DMS 273 treated with DMSO at 0.1 percent for 48 hours (cell line): Measurements from ENCODE around the gene HPSE.

Experiments
- DNase-seq: peaks from one replicate; lab custom pipeline; 2025; lab: John Stamatoyannopoulos, UW

The HPSE gene

GRCh38 chr4:83334425-83335241 lies at the start of gene HPSE:
Gene HPSE (minus strand): TSS chr4:83334848. CDS start chr4:83334782, 66 bp downstream.
- DNase-seq, result peak; percentile 26

DNA sequence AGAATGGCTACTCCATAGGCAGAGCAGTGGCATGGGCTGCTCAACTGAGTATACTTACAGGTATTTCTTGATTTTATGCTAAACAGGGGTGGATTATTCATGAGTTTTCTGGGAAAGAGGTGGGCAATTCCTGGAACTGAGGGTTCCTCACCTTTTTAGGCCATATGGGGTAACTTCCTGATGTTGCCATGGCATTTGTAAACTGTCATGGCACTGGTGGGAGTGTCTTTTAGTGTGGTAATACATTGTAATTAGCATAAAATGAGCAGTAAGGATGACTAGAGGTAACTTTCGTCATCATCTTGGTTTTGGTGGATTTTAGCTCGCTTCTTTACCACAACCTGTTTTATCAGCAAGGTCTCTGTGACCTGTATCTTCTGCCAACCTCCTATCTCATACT lies 48.2 kb upstream of the HPSE start:
- no peak for DNase-seq

DNA sequence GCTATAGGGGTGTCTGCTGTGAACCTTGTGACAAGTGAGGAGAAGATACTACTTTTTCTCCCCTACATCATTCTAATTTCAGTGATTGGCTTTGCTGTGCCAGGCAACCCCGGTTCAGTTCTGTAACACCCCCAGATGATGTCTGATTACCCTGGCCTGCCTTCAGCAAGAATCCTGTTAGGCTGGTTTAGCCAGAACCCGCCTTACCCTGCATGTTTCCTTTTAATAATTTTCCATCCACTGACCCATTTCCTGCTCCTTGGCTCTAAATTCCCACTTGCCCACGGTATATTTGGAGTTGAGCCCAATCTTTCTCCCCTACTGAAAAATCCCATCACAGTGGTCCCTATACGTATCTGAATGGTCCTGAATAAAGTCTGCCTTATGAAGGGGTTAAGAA lies 46.5 kb upstream of the HPSE start:
- DNase-seq, result no peak

- DNase-seq, result no peak
Observed at GRCh38 chr4:83378419-83378818, 43.8 kb upstream of the HPSE start.

GRCh38 chr4:83372931-83373330 lies 38.3 kb upstream of the HPSE start:
- no peak for DNase-seq

- DNase-seq, result no peak
Observed at GRCh38 chr4:83371936-83372335, 37.3 kb upstream of the HPSE start.

DNA sequence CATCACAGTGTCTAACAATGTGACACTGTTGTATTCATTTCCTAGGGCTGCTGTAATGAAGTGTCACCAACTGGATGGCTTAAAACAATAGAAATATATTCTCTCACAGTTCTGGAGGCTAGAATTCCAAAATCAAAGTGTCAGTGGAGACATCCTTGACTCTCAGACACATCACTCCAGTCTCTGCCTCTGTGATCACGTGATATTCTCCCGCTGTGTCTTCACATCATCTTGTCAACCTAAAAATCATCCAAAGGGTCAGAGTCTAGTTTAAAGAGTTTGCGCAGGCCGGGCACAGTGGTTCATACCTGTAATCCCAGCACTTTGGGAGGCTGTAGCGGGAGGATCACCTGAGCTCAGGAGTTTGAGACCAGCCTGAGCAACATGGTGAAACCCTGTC lies 36.6 kb upstream of the HPSE start:
- no peak for DNase-seq

DNA sequence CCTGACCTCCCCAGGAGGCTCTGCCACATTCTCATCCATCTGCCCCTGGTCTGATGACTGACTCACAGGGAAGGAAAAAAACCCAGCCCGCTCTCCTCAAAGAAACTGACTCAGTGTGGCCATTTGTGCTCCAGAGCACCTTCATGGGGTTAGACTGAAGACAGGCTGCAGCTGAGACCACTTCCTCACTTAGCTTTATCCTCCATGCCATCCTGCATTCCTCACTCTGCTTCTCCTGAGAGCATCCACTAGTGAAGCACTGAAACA lies 35.9 kb upstream of the HPSE start:
- DNase-seq, result no peak

DNA sequence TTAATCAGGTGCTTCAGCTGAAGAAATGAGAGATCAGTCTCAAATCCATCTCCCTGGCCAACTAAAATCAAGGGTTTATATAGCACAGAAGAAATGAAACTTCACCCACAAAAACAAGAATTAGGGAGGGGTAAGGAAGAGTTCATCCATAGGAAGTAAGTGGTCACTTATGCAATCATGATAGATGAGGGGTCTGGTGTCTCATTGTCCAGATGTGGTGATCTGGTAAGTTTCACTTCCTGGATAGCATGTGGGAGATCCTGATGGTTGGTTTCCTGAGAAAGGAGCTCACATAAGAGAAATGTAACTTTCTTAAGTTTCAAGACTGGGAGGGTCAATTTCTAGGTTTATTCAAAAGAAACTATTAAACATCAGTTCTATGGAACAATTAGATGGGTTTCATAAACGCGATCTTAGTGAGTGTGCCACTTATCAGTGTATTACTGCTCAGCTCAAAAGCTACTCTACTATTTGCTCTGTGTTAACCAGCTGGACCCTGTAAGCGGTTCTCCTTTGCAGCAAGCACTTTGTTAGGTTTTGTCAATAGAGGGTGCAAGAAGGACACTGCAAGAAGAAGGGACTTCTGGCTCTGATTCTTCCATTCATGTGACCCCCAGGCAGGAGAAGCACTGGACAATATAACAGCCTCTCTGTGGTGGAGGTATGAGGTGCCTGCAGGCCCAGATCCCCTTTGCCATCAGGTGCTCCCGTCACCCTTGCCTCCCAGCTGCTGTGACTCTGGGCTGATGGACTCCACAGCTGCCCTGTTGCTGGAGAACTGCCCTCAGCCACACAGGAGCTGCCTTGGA lies 35.4 kb upstream of the HPSE start:
- no peak for DNase-seq

DNA sequence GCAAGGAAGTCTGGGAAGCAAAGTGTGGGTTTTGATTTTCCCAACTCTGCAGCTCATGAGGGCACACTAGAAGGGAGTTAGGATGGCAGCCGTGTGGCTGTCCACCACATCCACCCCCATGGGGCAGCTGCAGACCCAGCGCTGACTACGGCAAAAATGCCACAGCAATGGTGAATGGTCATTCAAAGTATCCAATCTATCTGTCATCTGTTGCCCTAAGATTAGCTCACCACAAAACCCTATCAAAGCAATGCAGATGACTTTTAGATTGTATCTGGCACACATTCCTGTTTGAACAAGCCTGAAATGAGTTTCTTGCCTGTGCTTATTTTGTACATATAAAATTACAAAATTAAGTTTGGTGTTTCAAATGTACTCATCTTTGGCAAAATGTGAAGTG lies 29.7 kb upstream of the HPSE start:
- DNase-seq, result no peak

DNA sequence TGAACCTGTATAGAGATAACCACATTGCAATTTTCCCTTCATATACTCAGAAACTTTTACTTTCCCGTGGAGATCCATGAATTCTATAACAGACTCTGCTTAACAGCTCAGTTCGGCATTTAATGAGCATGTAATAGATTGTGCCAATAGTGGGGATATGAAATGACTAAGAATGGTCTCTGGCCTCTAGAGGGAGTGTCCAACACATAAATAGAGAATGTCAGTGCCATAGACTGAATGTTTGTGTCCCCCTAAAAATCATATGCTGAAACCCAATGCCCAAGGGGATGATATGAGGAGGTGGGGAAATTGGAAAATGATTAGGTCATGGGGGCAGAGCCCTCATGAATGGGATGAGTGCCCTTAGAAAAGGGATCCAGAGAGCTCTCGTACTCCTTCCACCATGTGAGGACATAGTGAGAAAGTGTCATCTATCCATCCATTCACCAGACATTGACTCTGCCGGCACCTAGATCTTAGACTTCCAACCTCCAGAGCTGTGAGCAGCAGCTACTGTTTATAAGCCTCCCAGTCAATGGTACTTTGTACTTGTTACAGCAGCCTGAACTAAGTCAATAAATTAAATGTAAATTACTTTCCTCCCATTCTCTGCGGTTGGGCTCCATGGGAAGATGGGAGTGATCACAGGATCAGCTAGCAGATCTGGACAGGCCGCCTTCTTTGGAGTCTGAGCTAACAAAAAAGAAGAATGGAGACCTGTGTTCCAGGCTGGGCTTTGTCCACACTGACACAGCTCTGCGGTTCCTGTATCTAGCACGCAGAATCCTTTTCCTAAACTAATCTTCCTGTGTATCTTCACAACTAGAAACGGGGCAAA lies 28.1 kb upstream of the HPSE start:
- no peak for DNase-seq

DNA sequence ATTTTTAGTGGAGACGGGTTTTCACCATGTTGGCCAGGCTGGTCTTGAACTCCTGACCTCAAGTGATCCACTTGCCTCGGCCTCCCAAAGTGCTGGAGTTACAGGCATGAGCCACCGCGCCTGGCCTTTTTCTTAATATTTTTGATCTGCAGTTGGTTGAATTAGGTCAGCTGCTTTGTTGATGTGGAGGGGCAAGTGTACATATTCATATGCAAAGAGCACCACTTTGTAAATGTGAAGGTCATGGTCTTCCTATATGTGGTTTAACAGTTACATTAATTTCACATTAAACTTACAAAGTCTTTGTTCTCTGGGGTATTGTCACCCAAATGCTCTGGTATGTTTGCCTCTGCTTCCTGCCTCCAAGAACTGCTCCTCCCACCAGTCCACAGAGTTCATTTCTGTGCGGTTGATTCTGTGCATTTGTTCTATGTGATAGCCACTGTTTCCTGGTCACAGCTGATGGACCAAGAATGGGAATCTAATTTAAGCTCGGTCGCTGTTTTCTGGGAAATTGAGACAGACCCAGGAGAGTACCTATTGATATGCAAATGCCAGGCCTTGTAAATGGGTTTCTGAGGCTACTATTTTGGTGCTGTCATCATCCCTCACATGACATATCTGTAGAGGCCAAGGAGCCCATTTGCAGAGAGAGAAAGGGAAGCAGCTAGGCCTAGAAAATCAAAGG lies 26.9 kb upstream of the HPSE start:
- no peak for DNase-seq

DNA sequence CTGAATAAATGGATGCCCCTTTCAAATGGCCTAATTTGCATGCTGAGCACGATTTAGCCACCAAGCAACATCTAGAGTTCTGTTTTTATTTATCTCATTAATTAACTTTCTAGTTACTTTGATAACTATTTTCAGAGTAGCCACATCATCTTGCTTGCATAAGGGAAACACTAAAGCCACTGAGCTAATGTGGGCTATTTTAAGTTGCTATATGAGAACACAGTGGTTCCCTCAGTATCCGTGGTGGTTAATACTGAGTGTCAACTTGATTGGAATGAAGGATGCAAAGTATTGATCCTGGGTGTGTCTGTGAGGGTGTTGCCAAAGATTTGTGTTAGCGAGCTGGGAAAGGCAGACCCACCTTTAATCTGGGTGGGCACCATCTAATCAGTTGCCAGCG lies 25.4 kb upstream of the HPSE start:
- DNase-seq, result no peak

DNA sequence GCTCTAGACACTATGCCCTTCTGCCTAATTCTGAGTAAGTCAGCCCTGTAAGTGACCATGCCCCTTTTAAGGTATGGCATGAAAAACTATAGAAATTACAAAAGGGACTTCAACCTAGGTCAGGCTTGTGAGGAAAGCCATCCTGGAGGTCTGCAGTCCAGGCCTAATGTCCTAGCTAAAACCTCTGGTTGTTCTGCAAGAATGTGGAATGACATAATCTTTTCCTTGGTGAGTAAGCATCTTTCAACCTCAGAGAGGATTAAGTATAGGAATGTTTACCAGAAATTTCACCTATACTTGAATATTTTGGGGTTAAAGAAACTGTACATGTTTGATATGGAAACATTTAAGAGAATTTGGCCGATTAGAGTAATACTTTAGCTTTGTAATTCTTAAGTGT lies 23.8 kb upstream of the HPSE start:
- no peak for DNase-seq

DNA sequence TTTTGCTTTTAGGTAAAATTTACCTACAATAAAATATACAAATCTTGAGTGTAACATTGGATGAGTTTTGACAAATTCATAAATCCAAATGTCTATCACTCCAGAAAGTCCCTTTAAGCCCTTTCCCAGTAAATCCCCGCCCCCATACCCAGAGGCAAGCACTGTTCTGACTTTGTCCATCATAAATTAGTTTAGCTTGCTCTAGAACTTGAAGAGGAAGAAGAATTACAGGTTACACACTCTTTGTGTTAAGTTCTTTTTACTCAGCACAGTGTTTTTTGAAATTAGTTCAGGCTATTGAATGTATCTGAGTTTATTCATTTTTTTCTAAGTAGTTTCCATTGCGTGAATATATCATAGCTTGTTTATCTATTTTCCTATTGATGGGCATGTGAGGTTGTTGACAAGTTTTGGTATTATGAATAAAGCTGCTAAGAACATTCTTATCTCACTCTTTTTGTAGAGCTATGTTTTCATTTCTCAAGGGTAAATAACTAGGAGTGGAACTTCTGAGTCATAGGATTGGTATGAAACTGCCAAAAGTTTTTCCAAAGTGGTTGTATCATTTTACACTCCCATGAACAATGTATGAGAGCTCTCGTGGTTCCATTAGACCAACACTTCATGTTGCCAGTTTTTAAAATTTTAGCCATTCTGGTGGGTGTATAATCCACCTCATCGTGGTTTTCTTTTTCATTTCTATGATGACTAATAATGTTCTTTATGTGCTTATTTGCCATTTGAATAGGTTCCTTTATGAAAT lies 22.4 kb upstream of the HPSE start:
- no peak for DNase-seq

GRCh38 chr4:83353516-83353915 lies 18.9 kb upstream of the HPSE start:
- DNase-seq, result no peak

DNA sequence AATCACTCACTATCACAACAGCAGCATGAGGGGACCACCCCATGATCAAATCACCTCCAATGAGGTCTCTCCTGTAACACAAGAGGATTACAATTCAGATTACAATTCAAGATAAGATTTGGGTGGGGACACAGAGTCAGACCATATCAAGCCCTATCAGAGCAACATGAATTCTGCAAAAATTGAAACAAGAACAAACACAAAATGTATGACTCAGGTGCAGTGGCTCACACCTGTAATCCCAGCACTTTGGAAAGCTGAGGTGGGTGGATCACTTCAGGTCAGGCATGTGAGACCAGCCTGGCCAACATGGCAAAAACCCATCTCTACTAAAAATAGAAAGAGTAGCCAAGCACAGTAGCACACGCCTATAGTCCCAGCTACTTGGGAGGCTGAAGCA lies 13.4 kb upstream of the HPSE start:
- no peak for DNase-seq

DNA sequence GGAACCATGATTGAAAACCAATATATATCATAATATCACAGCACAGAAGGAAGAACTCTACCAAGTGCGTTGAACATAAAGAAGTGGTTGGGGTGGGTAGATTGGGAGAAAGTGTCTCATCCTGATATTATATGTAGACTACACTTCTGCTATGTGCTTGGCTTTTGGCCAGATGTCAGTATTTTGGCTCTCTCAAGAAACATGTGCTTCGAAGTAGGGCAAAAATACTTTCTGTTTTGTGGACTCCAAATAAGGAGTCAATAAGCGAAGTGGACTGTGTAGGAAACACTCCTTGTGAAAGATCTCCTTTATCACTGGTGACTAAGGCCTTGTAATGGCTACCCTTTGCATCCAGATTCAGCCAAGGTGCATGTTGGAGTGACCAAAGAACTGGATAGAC lies 7.8 kb upstream of the HPSE start:
- DNase-seq, result no peak

DNA sequence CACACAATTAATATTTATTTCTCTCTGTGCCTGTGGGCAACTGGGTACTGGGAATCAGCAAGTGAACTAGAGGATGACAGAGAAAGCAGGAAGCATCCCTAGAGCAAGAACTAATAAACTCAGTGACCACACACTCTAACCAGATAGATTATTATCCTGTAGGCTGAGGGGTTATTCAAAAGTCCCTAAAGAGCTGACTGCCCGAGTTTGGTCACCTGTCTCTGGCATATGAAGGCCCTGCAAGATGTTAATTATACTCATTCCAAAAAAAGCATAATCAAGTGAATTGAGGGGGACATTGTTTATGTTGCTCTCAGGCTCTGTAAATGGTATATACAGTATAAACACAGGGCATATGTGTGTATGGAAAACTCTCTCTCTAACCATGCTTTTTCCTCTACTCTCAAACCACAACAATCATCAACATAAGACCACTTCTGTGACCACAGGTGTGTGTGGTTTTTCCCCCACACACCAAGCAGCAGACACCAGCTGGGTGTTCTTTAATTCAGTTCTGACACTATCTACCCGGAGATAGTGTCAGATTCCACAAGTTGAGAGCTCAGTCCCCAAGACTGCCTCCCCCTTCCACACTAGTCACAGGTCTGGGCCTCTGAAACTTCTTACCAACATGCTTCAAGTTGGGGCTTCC lies 6.2 kb upstream of the HPSE start:
- no peak for DNase-seq

- DNase-seq, result no peak
Observed at GRCh38 chr4:83339573-83339972, 4.9 kb upstream of the HPSE start.

- DNase-seq, result no peak
Observed at GRCh38 chr4:83335701-83336100, 1.1 kb upstream of the HPSE start.
